Rectal smooth muscle tissue (tissue), 1 donor: Measurements from ENCODE around the gene UNC5B.

Experiments
- H3K27ac ChIP-seq: one replicate; pipeline ENCODE4 v1.7.0; 2013; ENCODE audit warnings: low read depth, low read length, inconsistent platforms
- H3K27me3 ChIP-seq: one replicate; pipeline ENCODE4 v1.7.0; 2013; ENCODE audit warnings: low read length; ENCODE audit not compliant: control insufficient read depth, insufficient read depth
- H3K36me3 ChIP-seq: one replicate; pipeline ENCODE4 v1.7.0; 2013; ENCODE audit warnings: low read length; ENCODE audit not compliant: control insufficient read depth, insufficient read depth
- H3K4me1 ChIP-seq: one replicate; pipeline ENCODE4 v1.7.0; 2013; ENCODE audit warnings: low read length; ENCODE audit not compliant: control insufficient read depth, insufficient read depth
- H3K4me3 ChIP-seq: one replicate; pipeline ENCODE4 v1.7.0; 2013; ENCODE audit warnings: low read length
- H3K9ac ChIP-seq: one replicate; pipeline ENCODE4 v1.7.0; 2013; ENCODE audit warnings: low read length

The UNC5B gene

GRCh38 chr10:71330789-71331404 lies 118.5 kb downstream of the UNC5B start:
- no peaks in the 10 kb centered on the region for H3K27me3 ChIP-seq
- no peak overlapping the region for H3K27ac ChIP-seq
- peaks cover 4% of the 10 kb centered on the region for H3K36me3 ChIP-seq
- H3K4me1 ChIP-seq = no peaks in the 10 kb centered on the region
- no peak overlapping the region for H3K9ac ChIP-seq
- H3K4me3 ChIP-seq = no peak overlapping the region

- H3K27me3 ChIP-seq = no peaks in the 10 kb centered on the region
- H3K27ac ChIP-seq = no peak overlapping the region
- peaks cover 4% of the 10 kb centered on the region for H3K36me3 ChIP-seq
- H3K4me1 ChIP-seq = no peaks in the 10 kb centered on the region
- no peak overlapping the region for H3K9ac ChIP-seq
- H3K4me3 ChIP-seq = no peak overlapping the region
Observed at GRCh38 chr10:71331736-71332135, 119.4 kb downstream of the UNC5B start.

DNA sequence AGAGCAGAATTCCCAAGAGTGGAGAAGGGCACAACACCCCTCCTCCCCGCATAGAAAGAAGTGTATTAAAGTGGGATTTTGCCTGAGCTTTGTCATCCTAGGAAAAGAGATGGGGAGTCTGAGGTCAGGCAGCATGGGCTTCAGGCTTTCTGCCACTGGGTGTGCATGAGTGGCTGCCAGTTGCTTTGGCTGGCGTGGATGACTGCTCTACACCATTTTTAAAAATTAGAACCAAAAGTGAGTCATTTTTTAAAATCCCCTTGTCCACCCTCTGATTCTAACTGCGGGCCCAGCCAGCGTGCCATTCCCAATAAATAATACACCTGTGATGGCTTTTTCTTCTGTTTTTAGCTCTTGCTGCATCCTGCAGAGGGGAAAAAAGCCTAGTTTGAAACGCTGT lies 120.1 kb downstream of the UNC5B start:
- Histone ChIP-seq H3K36me3 (peaks cover 4% of the 10 kb centered on the region), H3K4me1 (no peaks in the 10 kb centered on the region), H3K9ac (no peak overlapping the region), H3K27ac (no peak overlapping the region), H3K4me3 (no peak overlapping the region), H3K27me3 (no peaks in the 10 kb centered on the region)

GRCh38 chr10:71333129-71333887 lies 120.9 kb downstream of the UNC5B start:
- H3K27me3 ChIP-seq = no peaks in the 10 kb centered on the region
- no peak overlapping the region for H3K4me3 ChIP-seq
- H3K36me3 ChIP-seq = peaks cover 4% of the 10 kb centered on the region
- no peaks in the 10 kb centered on the region for H3K4me1 ChIP-seq
- H3K27ac ChIP-seq = no peak overlapping the region
- no peak overlapping the region for H3K9ac ChIP-seq

DNA sequence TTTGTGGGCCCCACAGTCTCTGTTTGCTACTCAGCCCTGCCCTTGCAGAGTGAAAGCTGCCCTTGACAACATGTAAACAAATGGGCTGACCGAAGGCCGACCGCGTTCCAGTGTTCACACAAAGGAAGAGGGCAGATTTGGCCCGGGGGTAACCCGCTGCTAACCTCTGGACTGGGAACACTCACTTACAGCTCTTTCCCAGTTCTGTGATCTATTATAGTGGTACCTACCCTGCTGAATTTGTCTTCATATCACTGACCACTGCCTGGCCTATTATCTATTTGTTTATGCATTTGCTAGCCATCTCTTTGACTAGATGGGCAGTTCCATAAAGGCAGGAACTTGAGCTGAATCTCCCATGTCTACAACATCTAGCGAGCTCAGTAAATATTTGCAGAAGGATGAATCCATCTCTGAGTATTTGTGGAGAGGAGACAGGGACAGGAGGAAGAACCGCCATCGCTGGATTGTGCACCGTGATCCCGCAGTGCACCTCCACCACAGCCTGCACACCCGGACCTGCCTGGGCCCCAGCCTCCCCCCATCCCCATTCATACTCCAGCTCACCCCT lies 121.9 kb downstream of the UNC5B start:
- no peak overlapping the region for H3K27ac ChIP-seq
- H3K27me3 ChIP-seq = no peaks in the 10 kb centered on the region
- H3K9ac ChIP-seq = no peak overlapping the region
- no peaks in the 10 kb centered on the region for H3K4me1 ChIP-seq
- no peaks in the 10 kb centered on the region for H3K36me3 ChIP-seq
- H3K4me3 ChIP-seq = no peak overlapping the region

GRCh38 chr10:71335173-71335708 lies 122.9 kb downstream of the UNC5B start:
- Histone ChIP-seq H3K27me3 (no peaks in the 10 kb centered on the region), H3K9ac (no peak overlapping the region), H3K4me1 (no peaks in the 10 kb centered on the region), H3K36me3 (no peaks in the 10 kb centered on the region), H3K27ac (no peak overlapping the region), H3K4me3 (no peak overlapping the region)

GRCh38 chr10:71336632-71337031 lies 124.3 kb downstream of the UNC5B start:
- Histone ChIP-seq H3K4me3 (no peak overlapping the region), H3K27me3 (no peaks in the 10 kb centered on the region), H3K9ac (no peak overlapping the region), H3K27ac (no peak overlapping the region), H3K36me3 (no peaks in the 10 kb centered on the region), H3K4me1 (no peaks in the 10 kb centered on the region)

DNA sequence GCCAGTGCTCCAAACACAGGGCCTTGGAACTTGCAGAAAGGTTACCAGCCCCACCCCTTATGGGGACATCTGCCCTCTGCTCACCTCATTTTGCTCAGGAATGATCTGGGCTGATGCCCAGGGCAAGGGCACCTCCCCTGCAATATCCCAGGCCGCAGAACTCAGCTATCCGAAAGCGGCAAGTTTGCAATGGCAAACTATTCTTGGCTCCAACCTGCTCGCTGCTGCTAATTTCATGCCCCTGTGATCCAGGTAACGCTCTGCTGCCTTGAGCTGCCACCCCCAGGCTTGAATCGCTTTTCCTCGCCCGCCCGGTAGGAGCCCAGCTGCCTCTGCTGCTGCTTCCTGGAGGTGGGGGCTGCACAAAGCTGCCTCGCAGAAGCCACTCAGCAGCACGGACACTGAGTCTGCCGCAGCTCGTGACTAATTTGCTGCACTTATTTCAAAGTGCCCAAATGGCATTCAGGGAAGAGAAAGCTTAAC lies 124.9 kb downstream of the UNC5B start:
- Histone ChIP-seq H3K4me1 (no peaks in the 10 kb centered on the region), H3K9ac (no peak overlapping the region), H3K27me3 (no peaks in the 10 kb centered on the region), H3K27ac (no peak overlapping the region), H3K36me3 (no peaks in the 10 kb centered on the region), H3K4me3 (no peak overlapping the region)

DNA sequence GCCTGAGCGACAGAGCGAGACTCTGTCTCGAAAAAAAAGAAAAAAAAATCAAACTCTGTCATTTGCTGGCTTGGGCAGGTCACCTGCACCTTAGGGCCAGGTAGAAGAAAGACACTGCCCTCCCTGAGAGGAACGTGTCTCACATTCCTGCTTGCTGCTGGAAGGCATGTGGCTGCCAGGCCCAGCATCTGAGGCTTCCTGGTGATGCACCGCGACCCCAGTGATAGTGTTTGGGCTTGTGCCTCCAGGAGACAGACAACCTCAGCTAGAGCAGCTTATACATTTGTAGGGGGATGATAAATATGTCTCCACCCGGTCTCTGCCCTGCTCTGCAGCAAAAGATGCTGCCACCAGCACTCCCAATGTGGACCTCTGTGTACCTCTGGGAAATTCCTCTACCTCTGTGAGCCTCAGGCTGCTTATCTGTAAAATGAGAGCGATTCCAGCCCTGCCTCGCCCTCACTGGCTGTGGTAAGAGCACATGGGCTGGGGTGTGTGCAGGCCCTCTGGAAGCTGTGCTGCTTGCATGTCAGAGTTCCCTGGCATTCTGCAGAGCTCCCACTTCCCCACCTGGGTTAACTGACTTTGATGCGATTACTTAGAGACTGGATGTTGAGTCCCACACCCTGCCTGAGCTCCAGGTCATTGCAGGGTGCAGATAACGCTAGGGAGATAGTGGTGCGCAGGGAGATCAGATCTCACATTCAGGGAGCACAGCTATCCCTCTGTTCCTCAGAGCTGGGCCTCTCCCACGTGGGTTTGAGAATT lies 126.5 kb downstream of the UNC5B start:
- no peak overlapping the region for H3K4me3 ChIP-seq
- H3K9ac ChIP-seq = no peak overlapping the region
- no peak overlapping the region for H3K27ac ChIP-seq
- H3K27me3 ChIP-seq = no peaks in the 10 kb centered on the region
- no peaks in the 10 kb centered on the region for H3K4me1 ChIP-seq
- H3K36me3 ChIP-seq = no peaks in the 10 kb centered on the region

- no peaks in the 10 kb centered on the region for H3K4me1 ChIP-seq
- no peak overlapping the region for H3K27ac ChIP-seq
- no peak overlapping the region for H3K4me3 ChIP-seq
- no peaks in the 10 kb centered on the region for H3K27me3 ChIP-seq
- no peaks in the 10 kb centered on the region for H3K36me3 ChIP-seq
- no peak overlapping the region for H3K9ac ChIP-seq
Observed at GRCh38 chr10:71339796-71340589, 127.6 kb downstream of the UNC5B start.

DNA sequence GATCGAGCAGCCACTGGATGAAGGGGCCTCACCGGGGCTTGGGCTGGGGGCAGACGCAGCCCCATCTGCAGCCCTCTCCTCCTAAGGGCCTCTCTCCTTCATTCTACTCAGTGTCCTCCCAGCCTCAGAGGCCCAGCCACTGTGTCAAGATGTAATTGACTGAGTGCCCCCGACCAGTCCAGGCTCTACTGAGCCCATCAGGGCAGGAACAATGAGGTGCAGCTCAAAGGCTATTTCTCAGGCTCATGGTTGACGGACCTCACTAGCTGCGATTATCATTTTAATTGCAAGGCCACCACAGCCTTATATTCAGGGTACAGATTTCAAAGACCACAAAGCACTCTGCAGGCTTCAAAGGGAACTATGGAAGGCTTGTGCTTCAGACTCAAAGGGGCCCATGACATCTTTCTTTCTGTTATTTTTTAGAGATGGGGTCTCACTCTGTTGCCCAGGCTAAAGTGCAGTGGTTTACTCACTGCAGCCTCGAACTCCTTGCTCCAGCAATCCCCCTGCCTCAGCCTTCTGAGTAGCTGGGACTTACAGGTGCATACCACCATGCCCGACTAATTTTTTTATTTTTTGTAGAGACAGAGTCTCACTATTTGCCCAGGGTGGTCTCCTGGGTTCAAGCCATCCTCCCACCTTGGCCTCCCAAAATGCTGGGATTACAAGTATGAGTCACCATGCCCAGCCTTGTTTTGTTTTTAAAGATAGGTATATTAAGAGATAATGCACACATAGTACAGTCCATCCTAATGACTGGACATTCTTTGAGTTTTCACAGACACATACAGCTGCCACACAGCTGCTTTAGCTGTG lies 130.4 kb downstream of the UNC5B start:
- no peaks in the 10 kb centered on the region for H3K27me3 ChIP-seq
- H3K9ac ChIP-seq = no peak overlapping the region
- H3K27ac ChIP-seq = no peak overlapping the region
- H3K36me3 ChIP-seq = no peaks in the 10 kb centered on the region
- H3K4me1 ChIP-seq = no peaks in the 10 kb centered on the region
- no peak overlapping the region for H3K4me3 ChIP-seq
